Colonic mucosa (tissue), 4 donors: ENCODE measurements around the gene FAM163A. TPM values are rescaled to one million over a fixed set of nuclear protein-coding genes. Genes with fewer than 3 reads are reported as not detected.
A peak's percentile ranks its signal among the peaks of the same experiment; 100 is the strongest.

Experiments
- DNase-seq: peaks from one replicate; pipeline ENCODE4 v3.0.0-alpha.2; 2020
- H3K27ac ChIP-seq: fragments of 200-600 bp; one replicate; pipeline ENCODE4 v1.8.0; 2021
- H3K27me3 ChIP-seq: fragments of 200-600 bp; one replicate; pipeline ENCODE4 v1.8.0; 2021
- H3K36me3 ChIP-seq: fragments of 200-600 bp; one replicate; pipeline ENCODE4 v1.8.0; 2021
- H3K4me1 ChIP-seq: fragments of 200-600 bp; one replicate; pipeline ENCODE4 v1.8.0; 2021; ENCODE audit warnings: mild to moderate bottlenecking
- H3K4me3 ChIP-seq: fragments of 200-600 bp; one replicate; pipeline ENCODE4 v1.8.0; 2021
- H3K9ac ChIP-seq, 2 donors: one replicate each; pipeline ENCODE4 v1.7.0; 2013; ENCODE audit warnings: control low read depth in 2 of 2, low read depth in 2 of 2, low read length in 2 of 2
- H3K9me3 ChIP-seq: fragments of 200-600 bp; one replicate; pipeline ENCODE4 v1.8.0; 2021
- intact Hi-C: fragments of 100-400 bp; cut with DNase I; formaldehyde crosslinking; loops from one replicate; pipeline ENCODE4 v1.14.1; 2022
- total RNA-seq, 2 donors: library from RNA; stranded (reverse); fragmentation: NEBNext Ultra II Directional in 1 of 2; extraction: Animal tissue kit (Norgen Biotek cat#: 25700) in 1 of 2; gene quantifications; one replicate each; pipeline ENCODE4 v1.2.1, GENCODE V29; 2021
- TF ChIP-seq, protein P1 (sequence below): fragments of 200-600 bp; IDR thresholded peaks from one replicate; pipeline ENCODE4 v1.8.0; 2022; ENCODE audit warnings: antibody characterized with exemption, mild to moderate bottlenecking
- donor health status: healthy.
- donor health status: DM: no; HTN: no; CAD: no.
- donor health status: DM: no; HTN: no; CAD: no.

FAM163A gene
- total RNA-seq, 2 donors from 2014 or later: 0.10 to 0.56 TPM

- Histone ChIP-seq H3K27me3 (no peaks in the 10 kb centered on the region), H3K4me1 (no peaks in the 10 kb centered on the region), H3K36me3 (no peaks in the 10 kb centered on the region), H3K27ac (no peak overlapping the region), H3K9ac (no peak overlapping the region), H3K4me3 (no peak overlapping the region), H3K9me3 (no peaks in the 10 kb centered on the region)
- intact Hi-C loops: no loop called here
- DNase-seq: no peak
- TF ChIP-seq, protein P1, sequence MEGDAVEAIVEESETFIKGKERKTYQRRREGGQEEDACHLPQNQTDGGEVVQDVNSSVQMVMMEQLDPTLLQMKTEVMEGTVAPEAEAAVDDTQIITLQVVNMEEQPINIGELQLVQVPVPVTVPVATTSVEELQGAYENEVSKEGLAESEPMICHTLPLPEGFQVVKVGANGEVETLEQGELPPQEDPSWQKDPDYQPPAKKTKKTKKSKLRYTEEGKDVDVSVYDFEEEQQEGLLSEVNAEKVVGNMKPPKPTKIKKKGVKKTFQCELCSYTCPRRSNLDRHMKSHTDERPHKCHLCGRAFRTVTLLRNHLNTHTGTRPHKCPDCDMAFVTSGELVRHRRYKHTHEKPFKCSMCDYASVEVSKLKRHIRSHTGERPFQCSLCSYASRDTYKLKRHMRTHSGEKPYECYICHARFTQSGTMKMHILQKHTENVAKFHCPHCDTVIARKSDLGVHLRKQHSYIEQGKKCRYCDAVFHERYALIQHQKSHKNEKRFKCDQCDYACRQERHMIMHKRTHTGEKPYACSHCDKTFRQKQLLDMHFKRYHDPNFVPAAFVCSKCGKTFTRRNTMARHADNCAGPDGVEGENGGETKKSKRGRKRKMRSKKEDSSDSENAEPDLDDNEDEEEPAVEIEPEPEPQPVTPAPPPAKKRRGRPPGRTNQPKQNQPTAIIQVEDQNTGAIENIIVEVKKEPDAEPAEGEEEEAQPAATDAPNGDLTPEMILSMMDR: no peak
Measured at GRCh38 chr1:179779645-179780272, 36.7 kb downstream of the FAM163A start.

DNA sequence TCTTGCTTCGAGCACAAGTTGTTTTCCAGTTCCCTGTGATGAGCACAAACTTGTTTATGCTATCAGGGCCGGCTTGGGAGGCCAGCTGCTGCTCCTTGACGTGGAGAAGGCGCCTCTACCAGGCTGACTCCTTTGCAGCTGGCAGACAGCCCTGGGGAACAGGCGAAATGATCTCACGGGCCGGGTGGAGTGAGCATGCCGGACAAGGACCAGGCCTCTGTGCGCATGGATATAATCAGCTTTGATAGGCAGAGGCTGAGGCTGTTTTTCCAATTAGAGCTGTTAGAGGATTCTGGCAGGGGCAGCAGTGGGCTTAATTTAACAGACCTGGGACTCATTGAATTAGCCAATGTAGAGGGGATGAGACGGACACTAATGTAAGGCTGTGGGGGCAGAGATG, 38.9 kb downstream of the FAM163A start:
- Histone ChIP-seq H3K9me3 (no peaks in the 10 kb centered on the region), H3K4me3 (no peak overlapping the region), H3K9ac (no peak overlapping the region), H3K4me1 (no peaks in the 10 kb centered on the region), H3K27me3 (no peaks in the 10 kb centered on the region), H3K36me3 (no peaks in the 10 kb centered on the region), H3K27ac (no peak overlapping the region)
- TF ChIP-seq, protein P1: no peak
- peak; percentile 46 for DNase-seq
- intact Hi-C loops: no loop called here

GRCh38 chr1:179785031-179785431, 41.9 kb downstream of the FAM163A start:
- Histone ChIP-seq H3K27me3 (no peaks in the 10 kb centered on the region), H3K9ac (no peak overlapping the region), H3K4me1 (no peaks in the 10 kb centered on the region), H3K36me3 (no peaks in the 10 kb centered on the region), H3K9me3 (no peaks in the 10 kb centered on the region), H3K4me3 (no peak overlapping the region), H3K27ac (no peak overlapping the region)
- no peak for DNase-seq
- intact Hi-C loops: no loop called here
- TF ChIP-seq, protein P1: no peak

DNA sequence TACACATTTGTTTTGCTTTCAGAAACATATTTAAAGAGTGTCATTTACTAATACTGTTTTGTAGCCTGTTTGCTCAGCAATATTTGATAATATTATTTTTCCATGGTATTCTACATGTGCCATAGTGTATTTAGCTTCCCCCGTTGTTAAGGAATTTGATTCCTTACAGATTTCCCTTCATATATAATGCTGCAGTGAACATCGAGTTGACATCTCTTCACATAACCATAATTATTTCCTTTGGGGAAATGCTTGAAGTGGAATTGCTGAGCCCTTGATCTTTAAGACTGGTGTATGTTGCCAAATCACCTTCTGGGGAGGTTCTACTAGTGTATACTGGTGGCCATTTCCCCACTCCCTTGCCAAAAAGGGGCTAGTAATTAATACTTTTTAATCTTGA, 42.6 kb downstream of the FAM163A start:
- Histone ChIP-seq H3K36me3 (no peaks in the 10 kb centered on the region), H3K9me3 (no peaks in the 10 kb centered on the region), H3K27me3 (no peaks in the 10 kb centered on the region), H3K9ac (no peak overlapping the region), H3K4me1 (no peaks in the 10 kb centered on the region), H3K27ac (no peak overlapping the region), H3K4me3 (no peak overlapping the region)
- DNase-seq: no peak
- TF ChIP-seq, protein P1: no peak
- intact Hi-C loops: no loop called here

- no peak for DNase-seq
- H3K36me3 ChIP-seq: no peaks in the 10 kb centered on the region
- no peaks in the 10 kb centered on the region for H3K9me3 ChIP-seq
- no peaks in the 10 kb centered on the region for H3K27me3 ChIP-seq
- TF ChIP-seq, protein P1: no peak
- no peak overlapping the region for H3K9ac ChIP-seq
- no peak overlapping the region for H3K27ac ChIP-seq
- no peak overlapping the region for H3K4me3 ChIP-seq
- H3K4me1 ChIP-seq: no peaks in the 10 kb centered on the region
- intact Hi-C loops: no loop called here
Measured at GRCh38 chr1:179786815-179787685, 44.0 kb downstream of the FAM163A start.
